B cell (primary cell): ENCODE measurements around the gene FRMD3.

Experiments used
- EZH2 ChIP-seq: IDR thresholded peaks from 2 replicates; pipeline ENCODE4 v1.6.1; 2012; ENCODE audit warnings: borderline replicate concordance, low read depth, mild to moderate bottlenecking, moderate library complexity, low read length; ENCODE audit not compliant: insufficient read depth, poor library complexity, severe bottlenecking
- TF ChIP-seq, protein P1 (sequence below): fragments of 200-600 bp; IDR thresholded peaks from one replicate; pipeline ENCODE4 v1.8.0; 2022; ENCODE audit warnings: antibody characterized with exemption, mild to moderate bottlenecking

- TF ChIP-seq, protein P1, sequence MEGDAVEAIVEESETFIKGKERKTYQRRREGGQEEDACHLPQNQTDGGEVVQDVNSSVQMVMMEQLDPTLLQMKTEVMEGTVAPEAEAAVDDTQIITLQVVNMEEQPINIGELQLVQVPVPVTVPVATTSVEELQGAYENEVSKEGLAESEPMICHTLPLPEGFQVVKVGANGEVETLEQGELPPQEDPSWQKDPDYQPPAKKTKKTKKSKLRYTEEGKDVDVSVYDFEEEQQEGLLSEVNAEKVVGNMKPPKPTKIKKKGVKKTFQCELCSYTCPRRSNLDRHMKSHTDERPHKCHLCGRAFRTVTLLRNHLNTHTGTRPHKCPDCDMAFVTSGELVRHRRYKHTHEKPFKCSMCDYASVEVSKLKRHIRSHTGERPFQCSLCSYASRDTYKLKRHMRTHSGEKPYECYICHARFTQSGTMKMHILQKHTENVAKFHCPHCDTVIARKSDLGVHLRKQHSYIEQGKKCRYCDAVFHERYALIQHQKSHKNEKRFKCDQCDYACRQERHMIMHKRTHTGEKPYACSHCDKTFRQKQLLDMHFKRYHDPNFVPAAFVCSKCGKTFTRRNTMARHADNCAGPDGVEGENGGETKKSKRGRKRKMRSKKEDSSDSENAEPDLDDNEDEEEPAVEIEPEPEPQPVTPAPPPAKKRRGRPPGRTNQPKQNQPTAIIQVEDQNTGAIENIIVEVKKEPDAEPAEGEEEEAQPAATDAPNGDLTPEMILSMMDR = no peak
- TF ChIP-seq EZH2 = no peak
These were observed 207.7 kb downstream of the FRMD3 start for GRCh38 chr9:83330207-83331196.
